HG03060 (cell line): Measurements from ENCODE around the gene HK1.
"Not testable (repeated sequence)": the region's sequence is repeated elsewhere in the genome, so short reads cannot be mapped to it uniquely, and the experiment has no call there.

Experiments
- ATAC-seq: cut with Tn5 transposase; IDR thresholded peaks from one replicate; pipeline ENCODE4 v1.9.1; 2021; ENCODE audit warnings: low read depth, moderate number of reproducible peaks; ENCODE audit not compliant: unreplicated experiment

The HK1 gene

DNA sequence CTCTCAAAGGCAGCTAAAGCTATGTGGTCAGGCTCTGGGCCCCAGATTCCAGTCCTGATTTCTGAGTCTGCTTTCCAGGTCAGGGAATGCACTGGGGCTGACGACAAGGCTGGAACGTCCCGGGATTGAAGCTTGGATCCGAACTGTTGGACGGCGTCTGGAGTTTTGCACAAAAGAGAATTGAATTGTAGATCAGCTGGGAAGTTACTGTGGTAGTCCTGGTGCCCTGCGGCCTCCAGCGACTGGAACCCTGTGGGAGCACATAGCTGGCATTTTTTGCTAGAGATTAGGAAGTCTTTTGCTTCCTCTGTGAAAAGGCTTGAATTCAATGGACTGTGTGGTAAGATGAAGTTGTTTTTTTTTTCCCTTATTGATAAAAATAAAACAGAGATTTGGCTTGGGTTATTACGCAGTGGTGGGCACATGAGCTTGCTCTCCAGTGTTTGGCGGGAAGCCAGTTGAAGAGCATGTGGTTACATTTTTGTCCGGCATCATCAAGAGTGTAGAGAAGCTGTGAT, at the start of gene HK1:
Gene HK1 (plus strand): TSS at position 51 of the 518 bp plus-strand sequence.
- ATAC-seq: no peak

DNA sequence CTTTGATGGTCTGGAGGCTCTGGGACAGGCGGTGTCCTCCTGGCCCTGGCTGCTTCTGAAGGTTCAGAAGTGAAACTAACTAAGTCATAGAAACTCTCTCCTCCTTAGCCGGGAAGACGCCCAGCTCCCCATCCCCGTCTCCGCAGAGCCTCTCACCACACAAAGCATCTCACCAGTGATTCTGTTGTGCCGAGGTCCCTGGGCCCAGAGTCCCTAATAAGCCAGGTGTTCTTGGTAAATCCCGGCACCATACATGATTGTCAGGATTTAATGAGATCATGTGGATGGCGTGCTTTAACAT, 48.7 kb upstream of the HK1 start:
- ATAC-seq: no peak

DNA sequence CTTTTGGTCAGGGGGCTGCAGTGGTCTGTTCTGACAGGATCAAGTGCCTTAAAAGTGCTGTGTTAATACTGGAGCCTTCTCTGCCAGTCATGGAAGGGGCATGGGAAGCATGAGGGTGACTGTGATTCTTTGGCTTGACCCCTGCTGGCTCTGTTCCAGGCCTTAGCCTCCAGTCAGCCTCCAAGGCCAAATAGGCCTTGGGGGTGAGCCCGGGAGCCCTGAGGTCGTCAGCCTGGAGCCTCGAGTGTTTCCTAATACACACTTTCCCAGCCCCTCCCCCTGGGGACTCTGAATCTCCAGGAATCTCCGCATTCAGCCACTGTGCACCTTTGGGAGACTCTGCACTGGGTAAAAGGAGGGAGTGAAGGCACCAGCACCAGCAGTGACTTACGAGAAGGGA, 48.2 kb upstream of the HK1 start:
- ATAC-seq: no peak

DNA sequence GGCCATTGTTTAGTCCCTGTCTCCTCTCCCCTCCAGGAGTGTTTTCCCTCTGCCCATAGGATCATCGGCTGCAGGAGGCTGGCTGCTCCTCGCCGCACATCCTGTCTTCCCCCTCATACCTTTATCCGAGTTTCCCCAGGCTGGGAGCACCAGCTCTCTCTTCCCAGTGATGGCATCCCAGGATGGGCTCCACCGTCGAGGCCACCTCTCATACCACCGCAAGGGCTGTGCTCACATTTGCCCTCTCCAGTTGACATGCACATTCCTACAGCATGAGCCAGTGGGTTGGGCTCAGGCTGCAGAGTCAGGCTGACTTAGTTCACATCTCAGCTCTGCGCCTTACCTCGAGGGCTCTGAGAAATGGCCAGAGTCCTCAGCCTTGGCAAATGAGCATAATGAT, 46.0 kb upstream of the HK1 start:
- ATAC-seq: no peak

DNA sequence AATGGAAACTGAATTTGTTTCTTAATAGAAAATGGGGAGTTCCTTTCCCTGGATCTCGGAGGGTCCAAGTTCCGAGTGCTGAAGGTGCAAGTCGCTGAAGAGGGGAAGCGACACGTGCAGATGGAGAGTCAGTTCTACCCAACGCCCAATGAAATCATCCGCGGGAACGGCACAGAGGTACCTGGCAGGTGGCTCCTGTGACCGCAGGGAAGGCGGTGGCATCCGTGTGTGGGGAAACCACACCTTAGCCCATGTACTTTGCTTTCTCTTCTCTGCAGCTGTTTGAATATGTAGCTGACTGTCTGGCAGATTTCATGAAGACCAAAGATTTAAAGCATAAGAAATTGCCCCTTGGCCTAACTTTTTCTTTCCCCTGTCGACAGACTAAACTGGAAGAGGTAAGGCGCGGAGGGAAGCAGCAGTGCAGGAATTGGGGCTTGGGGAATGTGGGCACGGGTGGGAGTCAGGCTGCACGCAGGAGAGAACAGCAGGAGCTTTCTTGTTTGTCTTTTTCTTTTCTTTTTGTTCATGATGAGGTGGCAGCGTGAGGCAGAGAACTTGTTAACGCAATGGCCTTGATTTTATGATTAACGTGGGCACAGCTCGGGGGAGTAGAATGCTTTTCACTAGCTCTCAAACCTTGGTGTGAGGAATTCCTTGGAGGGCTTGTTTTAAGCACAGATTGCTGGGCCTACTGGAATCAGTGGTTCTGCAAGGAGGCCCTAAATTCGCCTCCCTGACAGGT, 45.4 kb upstream of the HK1 start:
- no peak for ATAC-seq

DNA sequence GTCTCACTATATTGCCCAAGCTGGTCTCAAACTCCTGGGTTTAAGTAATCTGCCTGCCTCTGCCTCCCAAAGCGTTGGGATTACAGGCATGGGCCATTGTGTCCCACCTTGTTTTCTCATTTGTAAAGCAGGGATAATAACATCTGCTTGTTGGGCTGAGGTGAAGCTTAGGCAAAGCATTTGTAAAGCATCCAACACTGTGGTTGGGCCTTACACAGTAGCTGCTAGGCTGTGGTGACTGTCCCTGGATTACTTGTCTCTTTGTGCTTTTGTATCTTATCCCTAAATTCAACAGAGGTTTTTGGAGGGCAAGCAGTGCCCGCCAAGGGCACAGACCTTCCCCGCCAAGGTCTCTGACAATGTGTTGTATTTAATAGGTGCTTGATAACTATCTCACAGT, 43.8 kb upstream of the HK1 start:
- no peak for ATAC-seq

DNA sequence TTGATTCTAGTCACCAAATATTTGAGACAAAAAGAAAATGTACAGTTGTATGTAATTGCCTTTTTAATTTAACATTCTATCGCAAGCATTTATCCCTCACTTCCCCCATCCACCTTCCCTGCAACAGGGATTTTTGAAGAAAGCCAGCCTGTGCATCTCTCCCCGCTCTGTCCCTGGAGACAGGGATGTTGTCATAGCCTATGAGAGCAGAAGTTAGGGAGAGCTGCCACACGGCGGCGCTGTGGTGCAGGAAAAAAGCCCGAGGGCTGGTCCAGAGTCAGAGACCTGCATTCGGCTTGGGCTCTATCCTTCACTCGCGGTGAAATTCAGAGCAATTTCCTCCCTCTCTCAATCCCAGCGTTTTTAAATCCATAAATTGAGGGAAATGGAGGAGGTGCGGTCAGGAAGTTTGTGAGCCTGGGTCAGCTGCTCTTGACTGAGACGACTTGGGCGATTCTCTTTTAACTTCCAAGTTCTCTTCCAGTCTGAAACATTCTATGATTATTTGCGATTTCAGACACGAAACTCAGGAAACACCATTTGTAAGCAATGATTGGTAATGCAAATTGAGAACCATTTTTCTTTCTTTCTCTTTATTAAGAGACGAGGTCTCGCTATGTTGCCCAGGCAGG, 40.7 kb upstream of the HK1 start:
- peak; percentile 89 for ATAC-seq

DNA sequence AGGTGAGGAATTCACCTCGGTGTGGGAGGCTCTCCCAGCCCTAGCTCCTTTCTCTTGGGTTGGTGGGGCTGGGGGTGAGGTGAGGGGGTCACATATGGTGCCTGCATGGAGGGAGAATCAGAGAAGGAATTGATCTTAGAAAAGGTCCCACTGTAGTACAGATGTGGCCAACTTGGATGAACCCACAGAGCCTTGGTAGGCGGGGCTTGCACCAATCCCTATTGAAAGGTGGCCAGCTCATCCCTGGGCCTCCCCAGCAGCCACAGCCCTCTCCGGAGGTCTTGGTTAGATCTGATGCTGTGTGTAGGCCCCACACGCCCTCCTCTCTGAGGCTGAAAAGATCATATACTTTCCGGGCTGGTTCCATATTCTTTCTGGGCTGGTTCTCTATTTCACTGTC, 39.2 kb upstream of the HK1 start:
- no peak for ATAC-seq

DNA sequence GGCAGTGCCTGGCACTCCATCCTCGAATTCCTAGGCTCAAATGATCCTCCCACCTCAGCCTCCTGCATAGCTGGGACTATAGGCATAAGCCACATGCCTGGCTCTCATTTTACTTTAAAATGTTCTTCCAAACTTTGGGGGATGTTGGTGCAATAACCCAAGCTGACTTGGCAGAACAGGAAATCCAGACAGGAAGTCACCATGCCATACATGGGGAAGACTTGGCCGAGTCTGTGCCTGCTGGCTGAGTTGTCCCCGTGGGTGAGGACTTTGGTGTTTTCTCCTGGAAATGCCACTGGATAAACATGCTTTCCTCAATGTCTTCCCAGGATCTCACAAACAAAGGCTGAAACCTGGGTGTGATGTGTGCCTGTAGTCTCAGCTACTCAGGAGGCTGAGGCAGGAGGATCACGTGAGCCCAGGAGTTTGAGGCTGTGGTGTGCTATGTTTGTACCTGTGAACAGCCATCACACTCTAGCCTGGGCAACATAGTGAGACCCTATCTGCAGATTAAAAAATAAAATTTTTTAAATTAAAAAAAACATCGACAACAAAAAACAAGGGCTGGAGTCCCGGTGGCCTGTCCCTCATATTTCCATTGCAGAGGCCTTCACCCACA, 38.4 kb upstream of the HK1 start:
- no peak for ATAC-seq

DNA sequence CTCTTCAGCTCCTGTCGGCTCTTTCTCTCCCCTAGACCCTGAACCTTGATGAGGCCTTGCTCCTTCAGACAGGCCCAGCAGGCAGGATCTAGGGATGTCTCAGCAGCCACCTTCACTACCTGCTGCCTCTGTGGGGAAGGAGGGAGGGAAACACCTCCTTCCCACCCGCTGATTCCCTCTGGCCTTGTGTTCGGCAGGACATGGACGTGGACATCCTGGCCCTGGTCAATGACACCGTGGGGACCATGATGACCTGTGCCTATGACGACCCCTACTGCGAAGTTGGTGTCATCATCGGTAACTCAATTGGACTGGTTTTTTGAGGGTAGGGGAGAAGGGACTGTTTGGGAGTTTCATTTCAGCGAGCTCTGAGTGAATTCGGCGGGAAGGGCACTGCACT, 37.8 kb upstream of the HK1 start:
- no peak for ATAC-seq

DNA sequence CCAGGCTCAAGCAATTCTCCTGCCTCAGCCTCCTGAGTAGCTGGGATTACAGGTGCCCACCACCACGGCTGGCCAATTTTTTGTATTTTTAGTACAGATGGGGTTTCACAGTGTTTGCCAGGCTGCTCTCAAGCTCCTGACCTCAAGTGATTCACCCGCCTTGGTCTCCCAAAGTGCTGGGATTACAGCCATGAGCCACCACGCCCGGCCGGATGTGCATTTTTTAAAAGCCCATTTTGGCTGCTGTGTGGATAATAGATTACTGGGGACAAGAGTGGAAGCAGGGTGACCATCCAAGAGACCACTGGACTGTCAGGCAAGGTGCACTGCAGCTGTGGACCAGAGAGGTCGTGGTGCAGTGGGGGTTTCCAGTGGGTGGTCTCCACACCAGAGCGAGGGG, 36.7 kb upstream of the HK1 start:
- ATAC-seq: no peak

DNA sequence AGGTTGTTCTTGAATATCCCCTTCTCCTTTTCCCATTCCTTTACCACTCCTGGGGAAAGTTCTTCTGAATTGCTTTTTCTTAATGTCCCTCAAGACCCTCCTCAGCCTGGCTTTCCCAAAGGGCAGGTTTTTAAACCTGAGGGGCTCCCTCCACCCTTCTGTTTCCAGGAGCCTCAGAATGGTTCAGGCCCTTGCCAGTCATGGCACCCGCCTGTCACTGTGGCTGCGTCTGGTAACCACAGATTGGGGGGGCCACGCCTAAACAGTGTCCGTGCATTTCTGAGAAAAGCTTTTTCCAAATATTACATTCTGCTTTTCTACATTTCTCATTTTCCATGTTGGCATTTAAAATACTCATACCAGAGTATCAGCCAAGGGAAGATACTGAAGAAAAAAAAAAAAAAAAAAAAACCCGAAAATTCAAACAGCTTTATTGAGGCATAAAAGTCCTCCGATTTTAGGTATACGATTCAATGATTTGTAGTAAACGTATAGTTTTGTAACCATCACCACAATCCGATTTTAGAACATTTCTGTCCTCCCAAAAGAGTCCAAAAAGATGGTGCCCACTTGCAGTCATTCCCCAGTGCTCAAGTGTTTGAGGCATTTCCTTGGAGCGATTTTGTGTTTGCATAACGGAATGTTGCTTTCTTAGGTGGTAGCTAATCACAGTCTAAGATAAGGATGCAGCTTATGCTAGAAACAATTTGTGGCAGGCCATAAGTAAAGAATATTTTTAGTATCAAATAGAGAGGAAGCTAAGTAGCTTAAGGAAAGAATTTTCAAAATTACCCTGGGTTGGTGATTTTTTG, 36.0 kb upstream of the HK1 start:
- no peak for ATAC-seq

DNA sequence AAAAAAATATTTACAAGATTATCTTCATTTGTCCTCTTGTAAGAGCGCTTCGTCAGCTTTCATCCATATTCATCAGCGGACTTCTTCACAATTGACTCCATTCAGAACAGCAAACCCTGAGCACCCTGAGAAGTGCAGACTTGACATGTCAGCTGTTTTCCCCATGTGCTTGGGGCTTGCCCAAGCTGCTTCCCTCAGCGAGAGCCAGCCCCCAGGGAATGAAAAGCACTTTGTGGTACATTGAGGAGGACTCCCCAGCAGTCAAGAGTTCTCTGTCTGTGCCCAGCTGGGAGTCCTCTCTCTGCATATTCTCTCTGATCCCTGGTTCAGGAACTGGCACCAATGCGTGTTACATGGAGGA, 35.5 kb upstream of the HK1 start:
- no peak for ATAC-seq

DNA sequence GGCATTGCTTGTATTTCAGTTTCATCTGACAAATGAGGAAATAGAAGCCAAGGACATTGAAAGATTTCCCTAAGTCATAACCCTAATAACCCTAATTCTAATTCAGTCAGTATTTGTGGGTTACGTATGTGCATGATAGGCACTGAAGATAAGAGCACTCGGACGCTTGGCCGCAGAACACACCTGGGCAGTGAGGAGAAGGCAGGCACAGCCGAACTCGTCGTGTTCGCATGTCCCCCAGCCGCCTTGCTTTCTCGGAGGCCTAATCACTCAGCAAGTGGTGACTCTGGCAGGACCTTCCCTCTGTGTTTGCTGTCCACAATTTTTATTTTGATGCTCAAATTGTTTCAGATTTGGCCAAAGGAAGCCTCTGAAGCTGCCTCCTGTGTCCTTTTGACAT, 34.5 kb upstream of the HK1 start:
- ATAC-seq: no peak

DNA sequence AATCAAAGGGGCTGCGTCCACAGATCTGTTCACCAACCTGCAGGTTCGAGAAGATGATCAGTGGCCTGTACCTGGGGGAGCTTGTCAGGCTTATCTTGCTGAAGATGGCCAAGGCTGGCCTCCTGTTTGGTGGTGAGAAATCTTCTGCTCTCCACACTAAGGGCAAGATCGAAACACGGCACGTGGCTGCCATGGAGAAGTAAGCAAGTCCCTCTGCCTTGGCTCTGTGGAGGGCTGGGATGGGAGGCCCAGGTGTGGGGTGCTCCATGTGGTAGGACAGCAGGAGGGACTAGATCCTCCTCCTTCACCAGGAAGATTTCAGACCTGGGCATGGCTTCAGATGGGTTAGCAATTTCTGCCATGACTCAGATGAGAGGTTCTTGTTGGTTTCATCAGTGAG, 32.3 kb upstream of the HK1 start:
- no peak for ATAC-seq

DNA sequence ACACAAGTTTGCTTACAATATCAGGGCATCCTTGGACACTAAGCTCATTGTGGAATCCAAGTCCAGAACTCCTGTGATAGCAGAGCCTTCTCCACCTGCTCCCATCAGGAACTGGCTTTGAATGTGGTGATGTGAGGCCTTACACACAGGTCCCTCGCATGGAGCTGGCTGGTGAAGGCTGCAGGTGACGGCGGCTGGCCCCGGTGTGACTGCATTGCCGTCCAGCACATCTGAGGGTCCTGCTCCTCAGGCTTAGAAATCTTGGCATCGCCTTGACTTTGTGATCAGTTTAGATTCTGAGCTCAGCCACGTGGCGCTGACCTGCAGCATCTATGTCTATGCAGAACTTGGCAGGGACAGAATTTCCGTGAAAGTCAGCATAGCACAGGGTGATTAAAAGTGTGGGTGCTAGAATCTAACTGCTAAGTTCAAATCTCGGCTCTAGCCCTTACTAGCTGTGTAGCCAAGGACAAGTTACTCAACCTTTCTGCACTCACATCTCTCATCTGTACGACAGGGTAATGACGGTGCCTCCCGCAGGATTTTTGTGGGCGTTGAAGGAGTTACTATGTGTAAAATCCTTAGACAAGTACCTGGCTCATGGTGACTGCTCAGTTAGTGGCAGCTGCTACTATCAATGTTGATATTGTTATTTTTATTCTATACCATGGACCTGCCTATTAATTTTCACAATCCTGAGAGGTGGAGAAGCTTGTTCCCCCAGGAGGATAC, 31.5 kb upstream of the HK1 start:
- no peak for ATAC-seq

DNA sequence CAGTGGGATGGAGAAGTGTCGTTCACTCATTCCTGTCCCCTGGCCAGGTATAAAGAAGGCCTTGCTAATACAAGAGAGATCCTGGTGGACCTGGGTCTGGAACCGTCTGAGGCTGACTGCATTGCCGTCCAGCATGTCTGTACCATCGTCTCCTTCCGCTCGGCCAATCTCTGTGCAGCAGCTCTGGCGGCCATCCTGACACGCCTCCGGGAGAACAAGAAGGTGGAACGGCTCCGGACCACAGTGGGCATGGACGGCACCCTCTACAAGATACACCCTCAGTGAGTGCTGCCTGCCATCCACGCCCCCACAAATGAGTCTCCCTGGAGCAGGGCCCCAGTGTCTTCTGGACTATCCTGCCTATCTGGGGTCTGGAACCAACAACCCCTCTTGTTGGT, 31.0 kb upstream of the HK1 start:
- ATAC-seq: no peak

DNA sequence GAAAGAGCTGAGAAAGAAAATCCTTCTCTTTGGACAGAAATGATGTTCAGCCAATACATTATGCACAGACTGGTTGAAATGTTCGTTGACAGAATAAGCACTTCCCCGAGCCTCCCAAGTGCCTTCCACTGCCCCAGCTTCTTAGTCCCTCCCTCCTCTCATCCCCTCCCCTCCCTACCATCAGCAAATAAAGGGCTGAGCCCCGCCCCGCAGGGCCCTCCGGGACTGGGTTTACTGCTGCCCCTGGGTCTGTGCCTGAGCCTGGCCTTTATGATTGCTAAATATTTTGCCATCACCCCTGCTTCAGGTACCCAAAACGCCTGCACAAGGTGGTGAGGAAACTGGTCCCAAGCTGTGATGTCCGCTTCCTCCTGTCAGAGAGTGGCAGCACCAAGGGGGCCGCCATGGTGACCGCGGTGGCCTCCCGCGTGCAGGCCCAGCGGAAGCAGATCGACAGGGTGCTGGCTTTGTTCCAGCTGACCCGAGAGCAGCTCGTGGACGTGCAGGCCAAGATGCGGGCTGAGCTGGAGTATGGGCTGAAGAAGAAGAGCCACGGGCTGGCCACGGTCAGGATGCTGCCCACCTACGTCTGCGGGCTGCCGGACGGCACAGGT, 30.1 kb upstream of the HK1 start:
- no peak for ATAC-seq

DNA sequence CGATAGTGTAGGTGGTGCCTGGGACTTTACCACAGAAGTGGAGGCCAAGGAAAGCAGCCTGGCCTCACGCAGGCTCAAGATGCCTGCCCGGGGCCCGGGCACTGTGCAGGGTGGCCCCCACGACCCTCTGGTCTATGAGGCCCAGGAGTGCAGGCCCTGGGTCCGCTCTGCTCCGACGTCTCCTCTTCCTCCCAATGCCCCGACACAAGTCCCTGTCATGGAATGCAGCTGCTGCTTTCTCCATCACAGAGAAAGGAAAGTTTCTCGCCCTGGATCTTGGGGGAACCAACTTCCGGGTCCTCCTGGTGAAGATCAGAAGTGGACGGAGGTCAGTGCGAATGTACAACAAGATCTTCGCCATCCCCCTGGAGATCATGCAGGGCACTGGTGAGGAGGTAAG, 28.3 kb upstream of the HK1 start:
- no peak for ATAC-seq

DNA sequence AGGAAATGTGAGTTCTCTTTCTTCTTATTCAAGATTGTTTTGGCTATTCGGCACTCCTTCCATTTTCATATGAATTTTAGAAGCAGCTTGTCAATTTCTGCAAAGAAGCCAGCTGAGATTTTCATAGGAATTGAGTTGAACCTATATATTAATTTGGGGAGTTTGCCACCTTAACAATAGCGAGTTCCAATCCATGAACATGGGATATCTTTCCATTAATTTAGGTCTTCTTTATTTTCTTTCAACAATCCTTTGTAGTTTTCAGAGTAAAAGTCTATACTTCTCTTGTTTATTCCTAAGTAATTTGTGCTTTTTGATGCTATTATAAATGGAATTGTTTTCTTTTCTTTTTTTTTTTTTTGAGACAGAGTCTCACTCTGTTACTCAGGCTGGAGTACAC, 26.9 kb upstream of the HK1 start:
- ATAC-seq: not testable (repeated sequence)
